Superior temporal gyrus (tissue), 1 donor: ENCODE data around the gene GPR12.
A peak's percentile ranks its signal among the peaks of the same experiment; 100 is the strongest.
"Not testable (repeated sequence)": the region's sequence is repeated elsewhere in the genome, so short reads cannot be mapped to it uniquely, and the experiment has no call there.

Source experiments
- DNase-seq: peaks from one replicate; pipeline ENCODE4 v3.0.0-alpha.2; 2016; ENCODE audit errors: extremely low spot score

GPR12 gene

GRCh38 chr13:26749285-26749684 is 11.3 kb downstream of the GPR12 start:
- no peak for DNase-seq

GRCh38 chr13:26747706-26748105 is 12.9 kb downstream of the GPR12 start:
- no peak for DNase-seq

- DNase-seq: no peak
Observed at GRCh38 chr13:26743971-26744370, 16.6 kb downstream of the GPR12 start.

GRCh38 chr13:26742691-26743358 is 17.8 kb downstream of the GPR12 start:
- DNase-seq: no peak

- no peak for DNase-seq
Observed at GRCh38 chr13:26735677-26736076, 24.9 kb downstream of the GPR12 start.

- DNase-seq: no peak
Observed at GRCh38 chr13:26727633-26728032, 33.0 kb downstream of the GPR12 start.

GRCh38 chr13:26727122-26727521 is 33.5 kb downstream of the GPR12 start:
- no peak for DNase-seq

GRCh38 chr13:26726684-26727083 is 33.9 kb downstream of the GPR12 start:
- DNase-seq: no peak

- not testable (repeated sequence) for DNase-seq
Observed at GRCh38 chr13:26723620-26724019, 37.0 kb downstream of the GPR12 start.

GRCh38 chr13:26722321-26722720 is 38.3 kb downstream of the GPR12 start:
- no peak for DNase-seq

GRCh38 chr13:26721251-26722121 is 39.1 kb downstream of the GPR12 start:
- no peak for DNase-seq

- DNase-seq: no peak
Observed at GRCh38 chr13:26719356-26719945, 41.1 kb downstream of the GPR12 start.

- no peak for DNase-seq
Observed at GRCh38 chr13:26718872-26719271, 41.7 kb downstream of the GPR12 start.

- DNase-seq: no peak
Observed at GRCh38 chr13:26718146-26718545, 42.4 kb downstream of the GPR12 start.

- DNase-seq: no peak
Observed at GRCh38 chr13:26716984-26717383, 43.6 kb downstream of the GPR12 start.

GRCh38 chr13:26713341-26713740 is 47.2 kb downstream of the GPR12 start:
- no peak for DNase-seq

- no peak for DNase-seq
Observed at GRCh38 chr13:26711211-26711610, 49.4 kb downstream of the GPR12 start.

- no peak for DNase-seq
Observed at GRCh38 chr13:26710166-26710565, 50.4 kb downstream of the GPR12 start.

GRCh38 chr13:26709461-26709860 is 51.1 kb downstream of the GPR12 start:
- DNase-seq: no peak

GRCh38 chr13:26708007-26708297 is 52.6 kb downstream of the GPR12 start:
- no peak for DNase-seq

- DNase-seq: peak; percentile 87
Observed at GRCh38 chr13:26707122-26708006, 53.2 kb downstream of the GPR12 start.

- no peak for DNase-seq
Observed at GRCh38 chr13:26706381-26706780, 54.2 kb downstream of the GPR12 start.
